Sigmoid colon (tissue), 7 donors: ENCODE results near the gene COLEC11. TPM values are rescaled to one million over a fixed set of nuclear protein-coding genes. Genes with fewer than 3 reads are reported as not detected.

Source experiments
- DNase-seq: peaks from one replicate; pipeline ENCODE4 v3.0.0-alpha.2; 2019
- H3K27ac ChIP-seq, 4 donors: fragments of 200-600 bp; sonication (generic); one replicate each; pipeline ENCODE4 v1.5.1; 2016 to 2019; ENCODE audit warnings: mild to moderate bottlenecking in 1 of 4
- H3K27me3 ChIP-seq, 3 donors: fragments of 200-600 bp; sonication (generic); one replicate each; pipeline ENCODE4 v1.5.1; 2019; ENCODE audit warnings: mild to moderate bottlenecking in 1 of 3
- H3K36me3 ChIP-seq, 4 donors: fragments of 200-600 bp; sonication (generic); one replicate each; pipeline ENCODE4 v1.5.1; 2016 to 2019
- H3K4me1 ChIP-seq, 4 donors: fragments of 200-600 bp; sonication (generic); one replicate each; pipeline ENCODE4 v1.5.1; 2017 to 2019
- H3K4me3 ChIP-seq, 4 donors: fragments of 200-600 bp; sonication (generic); one replicate each; pipeline ENCODE4 v1.5.1; 2017 to 2019; ENCODE audit warnings: mild to moderate bottlenecking in 2 of 4, moderate library complexity in 1 of 4
- H3K9me3 ChIP-seq, 4 donors: fragments of 200-600 bp in 3 of 4; sonication (generic) in 3 of 4; one replicate each; pipeline versions ENCODE4 v1.5.1 to v1.6.1; 2013 to 2019
- CTCF ChIP-seq, 4 experiments: fragments of 450-650 bp in 3 of 4; fragments of 200-600 bp in 1 of 4; IDR thresholded peaks; one replicate each; pipeline ENCODE4 v1.5.1; 2016 to 2019; ENCODE audit warnings: antibody characterized with exemption in 4 of 4, mild to moderate bottlenecking in 3 of 4, moderate library complexity in 2 of 4
- EP300 ChIP-seq, 4 donors: sonication (generic); formaldehyde crosslinking; IDR thresholded peaks; one replicate each; pipeline ENCODE4 v1.6.1; 2017; ENCODE audit warnings: antibody characterized with exemption in 4 of 4
- POLR2A ChIP-seq, 2 donors: fragments of 450-650 bp; IDR thresholded peaks; one replicate each; pipeline ENCODE4 v1.6.1; 2016; ENCODE audit warnings: antibody characterized with exemption in 2 of 2, mild to moderate bottlenecking in 2 of 2, moderate library complexity in 2 of 2
- POLR2AphosphoS5 ChIP-seq, 4 donors: sonication (generic); formaldehyde crosslinking; IDR thresholded peaks; one replicate each; pipeline ENCODE4 v1.6.1; 2017; ENCODE audit warnings: antibody characterized with exemption in 4 of 4
- WGBS, 2 donors: extraction: QIAGEN DNeasy Blood & Tissue Kit; methylation state at CpG; one replicate each; pipeline ENCODE4 v1.1.7; 2013; 5-methylcytosine and 5-hydroxymethylcytosine counted together
- intact Hi-C: fragments of 100-400 bp; cut with DNase I; formaldehyde crosslinking; loops from one replicate; pipeline ENCODE4 v1.15.1; 2023
- polyA plus RNA-seq, 3 donors: library from polyadenylated mRNA; stranded (reverse); fragments of 200-250 nt; gene quantifications; one replicate each; pipeline ENCODE4 v1.2.3, GENCODE V29; 2013
- total RNA-seq, 4 donors: library from RNA; depleted of rRNA; stranded (reverse); fragments of >200 nt; gene quantifications; one replicate each; pipeline ENCODE4 v1.1.0, GENCODE V29; 2016
- donor health status: healthy with polysubstance abuse.
- donor health status: Bipolar disorder and iron deficiency.
- donor health status: healthy.

Gene COLEC11
- total and polyA plus RNA-seq, 7 donors = 0.92 to 8.2 (median 2.9) TPM

DNA sequence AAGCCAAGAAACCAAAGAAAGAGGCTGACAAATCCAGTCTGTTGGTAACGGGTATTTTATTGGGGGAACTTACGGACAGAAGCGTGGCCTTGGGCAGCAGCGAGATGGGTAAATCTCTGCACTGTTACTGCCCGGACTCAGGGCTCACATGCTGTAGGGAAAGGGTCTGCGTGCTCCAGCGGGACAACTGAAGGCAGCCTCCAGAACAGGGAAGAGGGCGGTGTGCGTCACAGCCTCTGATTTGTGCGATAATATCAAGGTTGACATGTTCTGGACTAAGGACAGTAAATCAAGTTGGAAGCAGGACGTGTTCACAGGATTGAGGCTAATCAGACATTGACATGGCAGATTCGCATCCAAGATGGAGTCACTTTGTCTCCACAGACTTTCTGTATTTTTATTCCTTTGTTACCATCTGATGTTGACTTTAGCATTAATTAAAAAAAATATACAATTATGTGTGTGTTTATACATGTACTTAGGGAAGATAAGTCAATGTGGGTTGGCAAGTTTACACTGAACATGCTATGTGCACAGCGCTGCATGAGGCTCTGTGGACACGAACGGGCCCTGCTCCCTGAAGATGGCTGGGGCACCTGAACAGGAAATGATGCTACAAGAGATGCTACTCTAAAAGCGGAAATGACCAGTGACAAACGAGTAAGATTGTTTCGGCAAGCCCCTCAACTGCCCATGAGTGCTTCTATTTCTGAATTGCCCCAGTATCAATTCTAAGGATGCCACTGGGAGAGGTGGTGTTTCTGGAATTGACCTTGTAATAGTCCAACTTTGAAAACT lies 85.8 kb downstream of the COLEC11 start:
- no peaks in the 10 kb centered on the region for H3K4me1 ChIP-seq
- no peak for TF ChIP-seq CTCF (IDR thresholded peaks at IDR 0.05)
- TF ChIP-seq POLR2A (IDR thresholded peaks at IDR 0.05) = no peak
- H3K36me3 ChIP-seq = no peaks in the 10 kb centered on the region
- no peaks in the 10 kb centered on the region for H3K27me3 ChIP-seq
- WGBS, 2 donors = 88 to 90% methylated on average over 18 of the region's 18 CpGs
- H3K9me3 ChIP-seq = no peaks in the 10 kb centered on the region
- H3K4me3 ChIP-seq = no peak overlapping the region
- H3K27ac ChIP-seq = no peak overlapping the region
- intact Hi-C loops = no loop called here
- no peak for DNase-seq

- WGBS, 2 donors = 78 to 85% methylated on average over 5 of the region's 5 CpGs
- Histone ChIP-seq H3K36me3 (no peaks in the 10 kb centered on the region), H3K4me1 (no peaks in the 10 kb centered on the region), H3K27me3 (no peaks in the 10 kb centered on the region), H3K4me3 (no peak overlapping the region), H3K27ac (no peak overlapping the region), H3K9me3 (no peaks in the 10 kb centered on the region)
- no peak for DNase-seq
- TF ChIP-seq CTCF (IDR thresholded peaks at IDR 0.05) (no peak), EP300 (IDR thresholded peaks at IDR 0.05) (no peak), POLR2A (IDR thresholded peaks at IDR 0.05) (no peak), POLR2AphosphoS5 (IDR thresholded peaks at IDR 0.05) (no peak)
- intact Hi-C loops = no loop called here
Measured at GRCh38 chr2:3681625-3682024, 86.7 kb downstream of the COLEC11 start.

DNA sequence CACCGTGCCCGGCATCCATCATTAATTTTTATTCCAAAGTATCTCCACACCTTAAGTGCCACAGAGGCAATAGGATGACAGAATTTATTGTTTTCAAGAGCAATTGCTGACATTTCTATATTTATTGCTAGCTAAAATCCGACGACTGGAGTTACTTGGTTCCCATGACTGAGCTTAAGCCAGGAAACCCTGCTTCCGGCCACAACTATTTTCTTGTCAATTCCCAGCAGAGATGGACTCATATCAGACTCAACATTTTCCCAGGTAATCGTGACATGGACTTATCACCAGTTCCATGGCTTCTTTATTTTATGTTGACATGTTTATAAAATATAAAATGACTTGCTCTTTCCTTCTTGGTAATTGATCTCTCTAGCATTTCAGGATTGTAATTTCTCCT lies 87.9 kb downstream of the COLEC11 start:
- 80 to 85% methylated on average over 6 of the region's 6 CpGs for WGBS, 2 donors
- Histone ChIP-seq H3K4me1 (no peaks in the 10 kb centered on the region), H3K27me3 (no peaks in the 10 kb centered on the region), H3K9me3 (no peaks in the 10 kb centered on the region), H3K36me3 (no peaks in the 10 kb centered on the region), H3K27ac (no peak overlapping the region), H3K4me3 (no peak overlapping the region)
- intact Hi-C loops = no loop called here
- DNase-seq = no peak
- no peak for TF ChIP-seq CTCF (IDR thresholded peaks at IDR 0.05)
- no peak for TF ChIP-seq EP300 (IDR thresholded peaks at IDR 0.05)
- no peak for TF ChIP-seq POLR2AphosphoS5 (IDR thresholded peaks at IDR 0.05)
- no peak for TF ChIP-seq POLR2A (IDR thresholded peaks at IDR 0.05)

- DNase-seq = no peak
- TF ChIP-seq POLR2AphosphoS5 (IDR thresholded peaks at IDR 0.05) (no peak), CTCF (IDR thresholded peaks at IDR 0.05) (no peak), EP300 (IDR thresholded peaks at IDR 0.05) (no peak), POLR2A (IDR thresholded peaks at IDR 0.05) (no peak)
- no peaks in the 10 kb centered on the region for H3K36me3 ChIP-seq
Measured at GRCh38 chr2:3683748-3684454, 89.0 kb downstream of the COLEC11 start.

More at GRCh38 chr2:3683748-3684454, 89.0 kb downstream of the COLEC11 start:
- intact Hi-C loops = no loop called here
- Histone ChIP-seq H3K27ac (no peak overlapping the region), H3K9me3 (no peaks in the 10 kb centered on the region), H3K4me3 (no peak overlapping the region), H3K27me3 (no peaks in the 10 kb centered on the region), H3K4me1 (no peaks in the 10 kb centered on the region)
- 49 to 59% methylated on average over 3 of the region's 3 CpGs for WGBS, 2 donors
